Stimulated activated CD4-positive, alpha-beta T cell treated with anti-CD3 and anti-CD28 coated beads, Interleukin-4, amount 100 ng/mL, for 48 hours (primary cell): Measurements from ENCODE around the gene GOLPH3.

Experiments
- DNase-seq, 2 donors: peaks; one replicate each; pipeline ENCODE4 v3.0.0-alpha.2; 2020; ENCODE audit warnings: low read depth in 2 of 2

GOLPH3 gene

DNA sequence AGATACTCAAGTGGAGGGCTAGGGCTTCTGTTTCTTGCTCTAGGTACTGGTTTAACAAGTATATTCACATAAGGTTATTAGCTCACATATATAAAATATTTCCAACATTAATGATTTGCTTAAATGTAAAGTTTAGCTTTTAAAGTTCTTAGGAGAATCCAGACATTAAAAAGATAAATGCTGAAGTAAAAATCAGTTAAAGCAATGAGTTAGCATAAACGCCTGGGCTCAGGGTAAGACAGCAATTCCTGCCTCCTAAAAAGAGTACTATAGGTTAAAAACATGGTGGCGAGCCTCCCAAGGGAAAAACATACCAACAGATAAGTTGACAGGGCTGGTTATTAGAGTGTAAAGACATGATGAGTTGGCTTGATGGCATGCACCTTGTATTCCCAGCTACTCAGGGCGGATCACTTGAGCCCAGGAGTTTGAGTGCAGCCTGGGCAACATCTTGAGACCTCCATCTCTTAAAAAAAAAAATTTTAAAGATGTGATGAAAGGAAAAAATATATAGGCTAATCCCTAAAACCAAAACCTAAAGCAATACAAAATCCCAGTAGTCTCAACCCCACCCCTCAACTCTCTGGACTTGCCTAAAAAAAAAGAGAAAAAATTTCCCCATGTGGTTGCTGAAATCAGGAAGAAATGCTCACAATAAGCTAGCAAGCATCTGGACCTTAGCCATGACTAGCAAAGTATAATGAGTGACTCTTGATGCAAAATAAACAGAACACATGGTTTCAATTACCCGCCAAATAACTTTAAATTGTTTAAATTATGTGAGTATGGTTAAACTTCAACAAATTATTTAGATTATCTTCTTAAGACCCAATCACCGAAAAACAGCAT lies 3.6 kb downstream of the GOLPH3 start:
- DNase-seq, result no peak

DNA sequence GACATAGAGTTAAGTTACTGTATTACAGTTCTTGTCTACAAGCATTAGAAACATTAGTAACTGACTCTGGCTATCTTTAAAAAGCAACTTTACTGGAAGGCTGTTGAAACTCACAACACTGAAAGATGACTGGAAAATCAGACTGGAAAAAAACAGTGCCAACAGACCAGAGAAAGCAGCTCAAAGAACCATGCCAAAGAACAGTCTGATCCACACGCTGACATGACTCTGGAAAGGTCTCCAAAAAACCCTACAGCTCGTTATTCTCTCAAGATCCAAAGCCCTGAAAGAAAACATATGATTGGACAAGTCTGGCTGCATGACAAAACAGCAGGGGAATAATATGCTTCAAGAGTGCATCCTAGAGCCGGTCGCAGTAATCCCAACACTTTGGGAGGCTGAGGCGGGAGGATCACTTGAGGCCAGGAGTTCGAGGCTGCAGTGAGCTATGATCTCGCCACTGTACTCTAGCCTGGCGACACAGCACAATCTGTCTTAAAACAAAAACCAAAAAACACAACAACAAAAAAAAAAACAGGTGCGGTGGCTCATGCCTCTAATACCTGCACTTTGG lies 5.6 kb downstream of the GOLPH3 start:
- no peak for DNase-seq

DNA sequence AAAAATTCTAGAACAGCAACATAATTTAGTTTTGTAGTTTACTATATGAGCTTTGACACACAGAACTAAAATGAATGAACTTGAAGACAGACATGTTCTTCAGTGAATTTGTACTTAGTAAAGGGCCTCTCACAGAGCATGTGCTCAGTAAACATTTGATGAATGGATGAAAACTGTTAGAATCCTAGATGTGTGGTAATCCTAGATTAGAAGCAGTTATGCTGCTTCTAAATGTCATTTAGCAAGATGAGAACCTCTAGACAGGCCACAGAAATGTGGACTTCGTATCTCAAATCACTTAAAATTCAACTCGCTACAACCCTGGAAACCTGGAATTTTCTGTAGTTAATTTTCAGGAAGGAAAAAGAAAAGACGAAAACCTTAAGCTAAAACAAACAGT lies 8.5 kb downstream of the GOLPH3 start:
- DNase-seq, result no peak

GRCh38 chr5:32163785-32164184 lies 10.3 kb downstream of the GOLPH3 start:
- no peak for DNase-seq

- no peak for DNase-seq
Observed at GRCh38 chr5:32163053-32163452, 11.1 kb downstream of the GOLPH3 start.

GRCh38 chr5:32160228-32160627 lies 13.9 kb downstream of the GOLPH3 start:
- DNase-seq, result no peak

DNA sequence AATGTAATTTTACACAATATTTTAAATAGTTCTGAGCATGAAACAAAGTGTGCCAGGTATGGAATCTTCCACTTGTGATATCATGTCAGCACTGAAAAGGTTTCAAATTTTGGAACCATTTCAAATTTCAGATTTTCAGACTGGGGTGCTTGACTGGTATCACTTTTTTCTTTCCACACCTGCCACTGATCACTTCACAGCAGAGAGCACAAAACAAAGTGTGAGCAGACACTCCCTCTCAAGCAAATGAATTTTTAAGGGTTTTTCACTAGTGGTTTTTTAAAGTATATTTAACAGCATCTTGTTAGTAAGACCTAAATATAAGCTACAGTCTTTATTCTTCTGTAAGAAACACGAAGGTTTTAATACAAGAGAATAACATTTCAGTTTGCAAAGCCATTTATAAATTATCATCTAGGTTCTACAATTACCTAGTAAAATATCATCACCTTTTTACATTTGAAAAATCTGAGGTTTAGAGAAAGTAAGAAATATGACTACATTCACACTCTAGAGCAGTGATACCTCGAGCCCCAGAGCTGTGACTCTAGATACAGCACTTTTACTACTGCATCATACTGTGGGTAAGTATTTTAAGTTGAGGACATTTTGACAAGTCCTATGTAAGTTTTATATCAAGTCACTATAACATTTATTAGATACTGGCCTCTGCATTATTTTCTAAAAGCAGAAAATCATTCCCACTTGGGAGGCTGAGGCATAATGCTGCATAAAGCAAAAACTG lies 14.6 kb downstream of the GOLPH3 start:
- DNase-seq, result no peak

DNA sequence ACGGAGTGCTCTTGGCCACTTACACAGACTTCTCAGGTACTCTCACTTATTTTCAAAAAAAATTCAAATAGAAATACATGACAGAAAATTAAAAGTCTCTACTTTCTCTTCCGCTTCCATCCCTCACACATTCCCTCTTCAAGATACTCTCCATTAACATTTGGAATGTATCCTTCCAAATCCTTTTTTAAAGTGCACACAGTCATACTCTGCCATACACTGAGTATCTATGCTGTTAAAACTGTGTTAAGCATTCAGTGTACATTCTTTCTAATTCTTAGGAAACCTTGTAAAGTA lies 15.5 kb downstream of the GOLPH3 start:
- DNase-seq, result no peak

- DNase-seq, result no peak
Observed at GRCh38 chr5:32157078-32157477, 17.0 kb downstream of the GOLPH3 start.

GRCh38 chr5:32156635-32157034 lies 17.5 kb downstream of the GOLPH3 start:
- no peak for DNase-seq

GRCh38 chr5:32155211-32155610 lies 18.9 kb downstream of the GOLPH3 start:
- no peak for DNase-seq

DNA sequence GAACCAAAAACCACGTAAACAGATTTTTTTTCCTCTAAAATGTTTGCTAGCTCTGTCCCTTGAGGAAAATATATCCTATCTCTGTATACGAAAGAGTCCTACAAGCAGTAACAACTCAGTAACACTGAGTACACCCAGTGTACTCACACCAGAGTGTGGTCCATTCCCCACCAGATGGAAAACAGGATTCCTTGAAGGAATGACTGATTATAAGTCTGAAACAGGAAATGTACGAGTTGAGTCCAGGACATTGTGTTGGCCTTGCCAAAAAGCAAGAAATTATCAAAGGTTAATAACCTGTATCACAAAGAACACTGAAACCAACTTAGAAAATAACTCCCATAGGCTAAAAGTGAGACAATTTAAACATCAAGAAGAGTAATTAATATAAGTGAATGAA lies 20.4 kb downstream of the GOLPH3 start:
- DNase-seq, result no peak

GRCh38 chr5:32151198-32151597 lies 22.9 kb downstream of the GOLPH3 start:
- no peak for DNase-seq

DNA sequence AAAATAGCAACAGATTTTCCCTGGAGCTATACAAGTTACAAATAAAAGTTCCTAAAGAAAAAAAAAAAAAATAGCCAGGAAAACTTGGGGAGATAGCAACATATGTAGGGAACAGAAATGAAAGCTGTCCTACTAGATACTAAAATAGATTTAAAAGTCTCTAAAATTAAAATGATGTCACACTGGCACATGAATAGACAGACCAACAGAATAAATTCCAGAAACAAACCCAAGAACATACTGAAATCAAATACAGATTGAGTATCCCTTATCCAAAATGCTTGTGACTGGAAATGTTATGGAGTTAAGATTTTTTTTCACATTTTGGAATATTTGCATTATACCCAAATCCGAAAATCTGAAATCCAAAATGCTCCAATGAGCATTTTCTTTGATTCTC lies 23.8 kb downstream of the GOLPH3 start:
- DNase-seq, result no peak

DNA sequence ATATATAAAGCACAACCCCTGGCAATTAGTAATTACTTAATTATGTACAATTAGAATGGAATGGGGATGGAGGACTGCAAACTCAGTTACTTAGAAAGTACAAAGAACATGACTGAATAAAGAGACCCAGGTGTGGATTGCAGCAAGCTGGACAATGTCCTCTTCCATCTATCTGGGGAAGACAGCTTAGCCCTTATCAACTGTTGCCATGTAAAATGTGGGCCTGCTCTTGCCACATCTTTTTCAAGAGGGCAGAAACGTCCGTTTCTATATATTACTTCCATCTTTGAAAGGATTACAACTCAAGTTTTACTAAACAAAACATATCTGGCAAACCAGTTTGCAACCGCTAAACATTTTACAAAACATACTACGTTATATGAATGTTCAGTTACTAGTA lies 26.2 kb downstream of the GOLPH3 start:
- no peak for DNase-seq

- no peak for DNase-seq
Observed at GRCh38 chr5:32147236-32147635, 26.9 kb downstream of the GOLPH3 start.

DNA sequence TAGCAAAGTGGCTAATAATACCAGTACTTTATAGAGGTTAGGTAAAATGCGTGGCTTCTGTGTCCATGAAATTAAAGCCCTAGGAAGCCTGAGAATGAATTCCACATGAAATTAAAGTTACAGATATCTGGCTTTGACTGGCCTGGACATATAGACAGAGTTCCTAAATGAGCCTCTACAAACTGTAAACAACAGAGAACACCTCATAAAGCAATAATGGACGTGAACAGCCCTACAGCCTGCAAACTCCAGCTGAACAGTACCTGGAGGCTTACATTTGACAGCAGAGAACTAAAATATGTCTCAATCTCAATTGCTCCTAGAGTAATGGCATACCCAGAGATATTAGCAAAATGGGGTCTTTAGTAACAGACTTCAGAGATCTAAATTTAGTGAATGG lies 28.7 kb downstream of the GOLPH3 start:
- no peak for DNase-seq

DNA sequence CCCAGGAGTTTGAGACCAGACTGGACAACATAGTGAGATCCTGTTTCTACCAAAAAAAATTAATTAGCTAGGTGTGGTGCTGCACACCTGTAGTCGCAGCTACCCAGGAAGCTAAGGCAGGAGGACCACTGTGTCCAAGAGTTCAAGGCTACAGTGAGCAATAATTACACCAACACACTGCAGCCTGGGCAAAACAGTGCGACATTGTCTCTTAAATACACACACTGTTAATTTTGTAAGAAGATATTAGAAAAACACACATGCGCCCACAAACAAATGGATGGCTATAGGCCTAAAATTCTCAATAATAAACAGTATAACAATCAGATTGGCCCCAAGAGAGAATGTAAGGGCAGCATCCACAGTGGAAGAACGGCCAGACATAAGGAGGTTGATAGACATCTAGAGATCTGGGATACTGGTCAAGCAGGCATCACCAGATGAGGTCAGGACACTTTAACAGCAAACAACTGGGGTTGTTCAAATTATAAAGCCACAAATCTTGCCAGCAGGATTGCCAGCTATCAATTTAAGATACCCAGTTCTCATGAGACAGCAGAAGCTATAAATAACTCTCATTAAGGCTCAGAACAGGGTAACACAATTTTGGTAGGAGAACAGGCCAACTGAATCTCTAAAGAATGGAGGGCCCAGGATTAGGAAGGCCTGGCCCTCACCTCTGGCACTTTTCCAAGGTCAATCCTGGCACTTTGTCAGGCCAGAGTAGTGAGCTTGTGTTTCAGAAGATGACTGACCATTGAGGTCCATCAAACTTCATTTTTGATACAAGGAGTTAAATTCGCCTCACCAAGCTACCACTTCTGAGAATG lies 29.5 kb downstream of the GOLPH3 start:
- DNase-seq, result no peak

DNA sequence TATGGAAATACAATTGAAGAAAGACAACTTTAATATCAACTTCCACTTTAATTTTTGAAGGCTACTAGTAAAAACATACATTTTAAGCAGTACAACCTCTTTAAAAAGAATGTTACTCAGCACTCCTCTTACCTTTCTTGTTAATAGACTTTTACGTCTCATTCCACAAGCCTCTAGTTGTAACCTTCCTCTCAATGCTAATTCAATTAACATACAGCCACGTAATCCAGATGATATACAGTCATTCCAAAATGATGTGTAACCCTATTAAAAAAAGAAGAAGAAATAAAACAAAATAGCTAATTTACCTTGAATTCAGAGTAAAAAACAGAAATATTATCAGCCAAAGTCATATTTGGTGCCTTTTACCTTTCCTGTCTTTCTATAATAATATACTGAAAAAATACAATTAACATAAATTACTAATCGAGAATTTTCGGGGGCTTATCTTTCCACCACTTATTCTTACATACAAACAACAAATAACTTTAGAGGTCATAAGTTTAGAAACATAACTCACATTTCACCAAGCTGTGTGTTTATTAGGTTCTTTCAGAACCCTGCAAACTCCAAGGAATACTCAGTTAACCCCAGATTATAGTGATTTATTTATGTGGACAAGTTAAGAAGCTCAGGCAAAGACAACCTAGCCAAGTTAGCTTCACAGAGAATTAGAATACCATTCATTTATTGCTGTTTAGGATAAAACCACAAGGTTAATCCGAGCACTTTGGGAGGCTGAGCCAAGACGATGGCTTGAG lies 30.3 kb downstream of the GOLPH3 start:
- DNase-seq, result no peak

DNA sequence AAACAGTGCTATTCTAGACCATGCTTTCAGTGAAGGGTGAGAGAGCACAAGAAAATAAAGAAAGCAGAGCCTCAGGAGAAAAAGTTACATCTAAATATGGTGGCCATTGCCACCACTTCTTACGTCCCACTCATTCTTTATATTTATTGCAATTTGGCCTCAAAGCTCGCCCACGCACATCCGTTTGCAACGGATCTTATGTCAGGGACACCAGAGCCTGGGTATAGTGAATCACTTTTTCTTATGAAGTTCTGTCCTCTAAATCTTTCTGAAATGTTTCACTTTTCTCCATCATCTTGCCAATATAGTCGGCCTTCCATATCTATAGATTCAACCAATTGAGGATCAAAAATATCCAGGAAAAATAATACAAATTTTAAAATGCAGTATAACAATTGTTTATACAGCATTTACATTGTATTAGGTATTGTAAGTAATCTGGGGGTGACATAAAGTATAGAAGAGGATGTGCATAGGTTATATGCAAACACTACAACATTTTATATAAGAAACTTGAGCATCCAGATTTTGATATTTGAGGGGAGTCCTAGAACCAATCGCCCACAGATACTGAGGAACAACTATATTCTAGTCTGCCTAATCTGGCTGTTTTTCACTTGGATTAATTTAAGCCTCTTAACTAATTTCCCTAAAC lies 35.2 kb downstream of the GOLPH3 start:
- DNase-seq, result peak; percentile 65 to 75

- no peak for DNase-seq
Observed at GRCh38 chr5:32136342-32136741, 37.8 kb downstream of the GOLPH3 start.
